GM12875 (cell line): Measurements from ENCODE around the gene CEP63.
"Not testable (repeated sequence)": the region's sequence is repeated elsewhere in the genome, so short reads cannot be mapped to it uniquely, and the experiment has no call there.

Experiments
- H3K4me3 ChIP-seq: one replicate; pipeline ENCODE4 v1.5.1; 2011; ENCODE audit warnings: low read depth, low read length, control low read depth
- CTCF ChIP-seq: IDR thresholded peaks from 2 replicates; pipeline ENCODE4 v1.5.1; 2011; ENCODE audit warnings: low read depth, mild to moderate bottlenecking, control low read depth, inconsistent platforms, low read length, moderate library complexity, borderline replicate concordance; ENCODE audit not compliant: insufficient read depth

CEP63 gene

GRCh38 chr3:134564991-134565390, 79.1 kb downstream of the CEP63 start:
- no peak for TF ChIP-seq CTCF
- no peak overlapping the region for H3K4me3 ChIP-seq

GRCh38 chr3:134567605-134568004, 81.7 kb downstream of the CEP63 start:
- no peak overlapping the region for H3K4me3 ChIP-seq
- no peak for TF ChIP-seq CTCF

GRCh38 chr3:134568790-134569189, 82.9 kb downstream of the CEP63 start:
- no peak overlapping the region for H3K4me3 ChIP-seq
- TF ChIP-seq CTCF, result no peak

- not testable (repeated sequence) for H3K4me3 ChIP-seq
These were observed 84.0 kb downstream of the CEP63 start for GRCh38 chr3:134569899-134570298.

GRCh38 chr3:134576426-134576825, 90.6 kb downstream of the CEP63 start:
- TF ChIP-seq CTCF, result no peak
- no peak overlapping the region for H3K4me3 ChIP-seq

GRCh38 chr3:134576831-134577230, 91.0 kb downstream of the CEP63 start:
- TF ChIP-seq CTCF, result no peak
- no peak overlapping the region for H3K4me3 ChIP-seq

- H3K4me3 ChIP-seq, result no peak overlapping the region
- no peak for TF ChIP-seq CTCF
These were observed 93.3 kb downstream of the CEP63 start for GRCh38 chr3:134579141-134579665.

GRCh38 chr3:134590766-134591165, 104.9 kb downstream of the CEP63 start:
- no peak for TF ChIP-seq CTCF
- no peak overlapping the region for H3K4me3 ChIP-seq
